GM23338 (cell line): ENCODE results near the gene CACNA1B.

ENCODE experiments used
- CREB1 ChIP-seq: fragments of 250-450 bp; sonication (Bioruptor Pico); IDR thresholded peaks from 2 replicates; pipeline ENCODE4 v1.5.0; 2020; ENCODE audit warnings: low read depth, mild to moderate bottlenecking, moderate library complexity
- EZH2 ChIP-seq: fragments of 200-600 bp; sonication (generic); IDR thresholded peaks from one replicate; pipeline ENCODE4 v1.8.0; 2017; ENCODE audit warnings: antibody characterized with exemption, mild to moderate bottlenecking, low read depth; ENCODE audit not compliant: unreplicated experiment
- EZH2phosphoT487 ChIP-seq: fragments of 200-600 bp; sonication (generic); IDR thresholded peaks from one replicate; pipeline ENCODE4 v1.8.1; 2018; ENCODE audit warnings: antibody characterized with exemption; ENCODE audit not compliant: unreplicated experiment
- JUNB ChIP-seq: IDR thresholded peaks from one replicate; pipeline ENCODE4 v1.6.1; 2016; ENCODE audit warnings: antibody characterized with exemption; ENCODE audit not compliant: unreplicated experiment
- NANOG ChIP-seq: IDR thresholded peaks from 2 replicates; pipeline ENCODE4 v1.6.1; 2016; ENCODE audit warnings: antibody characterized with exemption, borderline replicate concordance
- POLR2AphosphoS5 ChIP-seq: IDR thresholded peaks from 2 replicates; pipeline ENCODE4 v1.6.1; 2016; ENCODE audit warnings: antibody characterized with exemption, low read depth
- STAT1 ChIP-seq: IDR thresholded peaks from one replicate; pipeline ENCODE4 v1.6.1; 2016; ENCODE audit warnings: antibody characterized with exemption; ENCODE audit not compliant: unreplicated experiment
- ZNF114 ChIP-seq: fragments of 250-450 bp; sonication (Bioruptor Pico); IDR thresholded peaks from 2 replicates; pipeline ENCODE4 v1.5.0; 2020; ENCODE audit warnings: mild to moderate bottlenecking, moderate library complexity
- ZNF331 ChIP-seq: fragments of 250-450 bp; sonication (Bioruptor Pico); IDR thresholded peaks from 2 replicates; pipeline ENCODE4 v1.5.0; 2020; ENCODE audit warnings: low read depth, mild to moderate bottlenecking, moderate library complexity
- TF ChIP-seq, protein P1 (sequence below): IDR thresholded peaks from one replicate; pipeline ENCODE4 v1.6.1; 2018; ENCODE audit warnings: antibody characterized with exemption; ENCODE audit not compliant: unreplicated experiment
- TF ChIP-seq, protein P2 (sequence below), 2 experiments: fragments of 200-600 bp in 1 of 2; sonication (generic) in 1 of 2; conservative IDR thresholded peaks; 2 replicates each; pipeline versions ENCODE4 v1.5.1 to v1.6.1; 2016 to 2017; ENCODE audit warnings: antibody characterized with exemption in 2 of 2, low read depth in 2 of 2, mild to moderate bottlenecking in 2 of 2, moderate library complexity in 1 of 2
- TF ChIP-seq, protein P3 (sequence below): IDR thresholded peaks from 2 replicates; pipeline ENCODE4 v1.6.1; 2016; ENCODE audit warnings: antibody characterized with exemption

DNA sequence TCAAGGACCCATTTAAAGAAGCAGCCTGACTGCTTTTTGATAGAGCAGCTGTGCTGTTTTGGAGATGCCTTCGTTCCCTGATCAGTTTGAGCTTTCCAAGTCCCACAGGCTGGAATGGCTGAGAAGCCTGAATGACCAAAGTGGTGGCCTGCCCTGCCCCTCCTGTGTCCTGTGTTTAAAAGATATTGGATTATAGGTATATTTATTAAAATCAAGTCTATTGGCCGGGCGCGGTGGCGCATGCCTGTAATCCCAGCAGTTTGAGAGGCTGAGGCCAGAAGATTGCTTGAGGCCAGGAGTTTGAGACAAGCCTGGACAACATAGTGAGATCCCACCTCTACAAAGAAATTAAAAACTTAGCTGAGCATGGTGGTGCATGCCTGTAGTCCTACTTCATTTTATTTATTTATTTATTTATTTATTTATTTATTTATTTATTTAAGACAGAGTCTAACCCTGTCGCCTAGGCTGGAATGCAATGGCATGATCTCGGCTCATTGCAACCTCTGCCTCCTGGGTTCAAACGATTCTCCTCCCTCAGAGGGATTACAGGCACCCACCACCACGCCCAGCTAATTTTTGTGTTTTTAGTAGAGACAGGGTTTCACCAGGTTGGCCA, 87.7 kb downstream of the CACNA1B start:
- no peak for TF ChIP-seq POLR2AphosphoS5
- TF ChIP-seq, protein P1, sequence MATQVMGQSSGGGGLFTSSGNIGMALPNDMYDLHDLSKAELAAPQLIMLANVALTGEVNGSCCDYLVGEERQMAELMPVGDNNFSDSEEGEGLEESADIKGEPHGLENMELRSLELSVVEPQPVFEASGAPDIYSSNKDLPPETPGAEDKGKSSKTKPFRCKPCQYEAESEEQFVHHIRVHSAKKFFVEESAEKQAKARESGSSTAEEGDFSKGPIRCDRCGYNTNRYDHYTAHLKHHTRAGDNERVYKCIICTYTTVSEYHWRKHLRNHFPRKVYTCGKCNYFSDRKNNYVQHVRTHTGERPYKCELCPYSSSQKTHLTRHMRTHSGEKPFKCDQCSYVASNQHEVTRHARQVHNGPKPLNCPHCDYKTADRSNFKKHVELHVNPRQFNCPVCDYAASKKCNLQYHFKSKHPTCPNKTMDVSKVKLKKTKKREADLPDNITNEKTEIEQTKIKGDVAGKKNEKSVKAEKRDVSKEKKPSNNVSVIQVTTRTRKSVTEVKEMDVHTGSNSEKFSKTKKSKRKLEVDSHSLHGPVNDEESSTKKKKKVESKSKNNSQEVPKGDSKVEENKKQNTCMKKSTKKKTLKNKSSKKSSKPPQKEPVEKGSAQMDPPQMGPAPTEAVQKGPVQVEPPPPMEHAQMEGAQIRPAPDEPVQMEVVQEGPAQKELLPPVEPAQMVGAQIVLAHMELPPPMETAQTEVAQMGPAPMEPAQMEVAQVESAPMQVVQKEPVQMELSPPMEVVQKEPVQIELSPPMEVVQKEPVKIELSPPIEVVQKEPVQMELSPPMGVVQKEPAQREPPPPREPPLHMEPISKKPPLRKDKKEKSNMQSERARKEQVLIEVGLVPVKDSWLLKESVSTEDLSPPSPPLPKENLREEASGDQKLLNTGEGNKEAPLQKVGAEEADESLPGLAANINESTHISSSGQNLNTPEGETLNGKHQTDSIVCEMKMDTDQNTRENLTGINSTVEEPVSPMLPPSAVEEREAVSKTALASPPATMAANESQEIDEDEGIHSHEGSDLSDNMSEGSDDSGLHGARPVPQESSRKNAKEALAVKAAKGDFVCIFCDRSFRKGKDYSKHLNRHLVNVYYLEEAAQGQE, result no peak
- no peak for TF ChIP-seq EZH2
- TF ChIP-seq, protein P2, sequence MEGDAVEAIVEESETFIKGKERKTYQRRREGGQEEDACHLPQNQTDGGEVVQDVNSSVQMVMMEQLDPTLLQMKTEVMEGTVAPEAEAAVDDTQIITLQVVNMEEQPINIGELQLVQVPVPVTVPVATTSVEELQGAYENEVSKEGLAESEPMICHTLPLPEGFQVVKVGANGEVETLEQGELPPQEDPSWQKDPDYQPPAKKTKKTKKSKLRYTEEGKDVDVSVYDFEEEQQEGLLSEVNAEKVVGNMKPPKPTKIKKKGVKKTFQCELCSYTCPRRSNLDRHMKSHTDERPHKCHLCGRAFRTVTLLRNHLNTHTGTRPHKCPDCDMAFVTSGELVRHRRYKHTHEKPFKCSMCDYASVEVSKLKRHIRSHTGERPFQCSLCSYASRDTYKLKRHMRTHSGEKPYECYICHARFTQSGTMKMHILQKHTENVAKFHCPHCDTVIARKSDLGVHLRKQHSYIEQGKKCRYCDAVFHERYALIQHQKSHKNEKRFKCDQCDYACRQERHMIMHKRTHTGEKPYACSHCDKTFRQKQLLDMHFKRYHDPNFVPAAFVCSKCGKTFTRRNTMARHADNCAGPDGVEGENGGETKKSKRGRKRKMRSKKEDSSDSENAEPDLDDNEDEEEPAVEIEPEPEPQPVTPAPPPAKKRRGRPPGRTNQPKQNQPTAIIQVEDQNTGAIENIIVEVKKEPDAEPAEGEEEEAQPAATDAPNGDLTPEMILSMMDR (conservative IDR thresholded peaks at IDR 0.05; ENCODE audit: low read depth in 2 of 2), result no peak
- TF ChIP-seq CREB1, result no peak
- TF ChIP-seq EZH2phosphoT487, result no peak
- TF ChIP-seq JUNB, result no peak
- no peak for TF ChIP-seq ZNF114 (CRISPR knock-in tag)
- TF ChIP-seq NANOG, result no peak
- TF ChIP-seq, protein P3, sequence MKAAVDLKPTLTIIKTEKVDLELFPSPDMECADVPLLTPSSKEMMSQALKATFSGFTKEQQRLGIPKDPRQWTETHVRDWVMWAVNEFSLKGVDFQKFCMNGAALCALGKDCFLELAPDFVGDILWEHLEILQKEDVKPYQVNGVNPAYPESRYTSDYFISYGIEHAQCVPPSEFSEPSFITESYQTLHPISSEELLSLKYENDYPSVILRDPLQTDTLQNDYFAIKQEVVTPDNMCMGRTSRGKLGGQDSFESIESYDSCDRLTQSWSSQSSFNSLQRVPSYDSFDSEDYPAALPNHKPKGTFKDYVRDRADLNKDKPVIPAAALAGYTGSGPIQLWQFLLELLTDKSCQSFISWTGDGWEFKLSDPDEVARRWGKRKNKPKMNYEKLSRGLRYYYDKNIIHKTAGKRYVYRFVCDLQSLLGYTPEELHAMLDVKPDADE, result no peak
- TF ChIP-seq ZNF331 (CRISPR knock-in tag), result no peak
- no peak for TF ChIP-seq STAT1
